Erythroblast (primary cell): ENCODE measurements around the gene GTSF1L.

Experiments used
- GATA1 ChIP-seq: IDR thresholded peaks from 2 replicates; pipeline ENCODE4 v1.6.1; 2011; ENCODE audit warnings: low read depth, mild to moderate bottlenecking, control low read depth, low read length, moderate library complexity
- POLR2A ChIP-seq: IDR thresholded peaks from 2 replicates; pipeline ENCODE4 v1.6.1; 2011; ENCODE audit warnings: mild to moderate bottlenecking, low read length

GRCh38 chr20:43761386-43762340, 34.9 kb upstream of the GTSF1L start:
- TF ChIP-seq POLR2A (no peak), GATA1 (no peak)
